Mesendoderm (in vitro differentiated cells): Measurements from ENCODE around the gene SLC7A7.
"Not testable (repeated sequence)": the region's sequence is repeated elsewhere in the genome, so short reads cannot be mapped to it uniquely, and the experiment has no call there.

Experiments
- DNase-seq: peaks from one replicate; pipeline ENCODE4 v3.0.0; 2013
- H2AK5ac ChIP-seq: 2 replicates; pipeline ENCODE4 v1.6.1; 2013; ENCODE audit warnings: low read length, inconsistent platforms
- H2BK120ac ChIP-seq: 2 replicates; pipeline ENCODE4 v1.6.1; 2013; ENCODE audit warnings: low read depth, mild to moderate bottlenecking, low read length, moderate library complexity, mixed read lengths
- H2BK15ac ChIP-seq: replicated peaks from 2 replicates; pipeline ENCODE4 v1.6.1; 2013; ENCODE audit warnings: low read depth, mild to moderate bottlenecking, moderate library complexity
- H2BK5ac ChIP-seq: 2 replicates; pipeline ENCODE4 v1.6.1; 2013; ENCODE audit warnings: low read length, inconsistent platforms
- H3K18ac ChIP-seq: 2 replicates; pipeline ENCODE4 v1.6.1; 2013; ENCODE audit warnings: mild to moderate bottlenecking, low read length, mixed read lengths
- H3K23ac ChIP-seq: one replicate; pipeline ENCODE4 v1.6.1; 2013; ENCODE audit warnings: low read length
- H3K27ac ChIP-seq: 2 replicates; pipeline ENCODE4 v1.5.1; 2013; ENCODE audit warnings: low read depth, mild to moderate bottlenecking, inconsistent platforms, low read length, moderate library complexity
- H3K27me3 ChIP-seq: 2 replicates; pipeline ENCODE4 v1.6.1; 2013; ENCODE audit warnings: low read length, control low read depth, mild to moderate bottlenecking, inconsistent platforms; ENCODE audit not compliant: insufficient read depth, poor library complexity
- H3K36me3 ChIP-seq: 2 replicates; pipeline ENCODE4 v1.6.1; 2013; ENCODE audit warnings: low read length, inconsistent platforms; ENCODE audit not compliant: control insufficient read depth, insufficient read depth
- H3K4ac ChIP-seq: one replicate; pipeline ENCODE4 v1.6.1; 2013; ENCODE audit warnings: low read depth, mild to moderate bottlenecking, low read length, moderate library complexity
- H3K4me1 ChIP-seq: 2 replicates; pipeline ENCODE4 v1.6.1; 2013; ENCODE audit warnings: low read depth, low read length, inconsistent platforms; ENCODE audit not compliant: control insufficient read depth
- H3K4me2 ChIP-seq: 2 replicates; pipeline ENCODE4 v1.6.1; 2013; ENCODE audit warnings: low read length
- H3K4me3 ChIP-seq: 2 replicates; pipeline ENCODE4 v1.5.1; 2013; ENCODE audit warnings: mild to moderate bottlenecking, low read length
- H3K56ac ChIP-seq: one replicate; pipeline ENCODE4 v1.6.1; 2013; ENCODE audit warnings: low read length
- H3K79me1 ChIP-seq: 2 replicates; pipeline ENCODE4 v1.6.1; 2013; ENCODE audit warnings: low read length, inconsistent platforms
- H3K79me2 ChIP-seq: 2 replicates; pipeline ENCODE4 v1.6.1; 2013; ENCODE audit warnings: mild to moderate bottlenecking, low read length; ENCODE audit not compliant: control insufficient read depth, insufficient read depth
- H3K9ac ChIP-seq: 2 replicates; pipeline ENCODE4 v1.6.1; 2013; ENCODE audit warnings: low read length, inconsistent platforms
- H4K5ac ChIP-seq: one replicate; pipeline ENCODE4 v1.6.1; 2013; ENCODE audit warnings: low read length
- H4K8ac ChIP-seq: one replicate; pipeline ENCODE4 v1.6.1; 2013; ENCODE audit warnings: low read depth, mild to moderate bottlenecking, control low read depth, low read length, moderate library complexity
- WGBS: extraction: QIAGEN DNeasy Blood & Tissue Kit; methylation state at CpG from one replicate; pipeline ENCODE4 v1.1.7; 2013; ENCODE audit warnings: low lambda C conversion rate, missing lambda C conversion rate; ENCODE audit not compliant: insufficient coverage; ENCODE audit errors: extremely low coverage; 5-methylcytosine and 5-hydroxymethylcytosine counted together

The SLC7A7 gene

GRCh38 chr14:22854963-22855724 is 39.9 kb upstream of the SLC7A7 start:
- Histone ChIP-seq H4K8ac (no peak overlapping the region), H3K27me3 (no peaks in the 10 kb centered on the region), H3K23ac (no peak overlapping the region), H4K5ac (no peak overlapping the region), H2BK15ac (no peak overlapping the region), H2BK120ac (no peak overlapping the region), H3K9ac (no peak overlapping the region), H3K79me2 (no peaks in the 10 kb centered on the region), H3K27ac (no peak overlapping the region), H3K4ac (no peak overlapping the region), H3K18ac (no peak overlapping the region), H3K36me3 (no peaks in the 10 kb centered on the region), H2AK5ac (no peak overlapping the region), H3K4me1 (no peaks in the 10 kb centered on the region), H3K4me3 (no peak overlapping the region), H3K79me1 (no peaks in the 10 kb centered on the region), H3K4me2 (no peak overlapping the region), H2BK5ac (no peak overlapping the region), H3K56ac (no peak overlapping the region)
- DNase-seq = no peak
- no CpG with 5 or more reads among the region's 8 CpGs for WGBS

GRCh38 chr14:22854296-22854695 is 39.1 kb upstream of the SLC7A7 start:
- DNase-seq, H4K8ac ChIP-seq, H3K4me2 ChIP-seq, H2AK5ac ChIP-seq, H4K5ac ChIP-seq, H3K27me3 ChIP-seq, H2BK120ac ChIP-seq, H3K4me1 ChIP-seq, H3K18ac ChIP-seq, H3K56ac ChIP-seq, H3K23ac ChIP-seq, H2BK15ac ChIP-seq, H3K4ac ChIP-seq, H2BK5ac ChIP-seq, H3K36me3 ChIP-seq, H3K27ac ChIP-seq, H3K79me1 ChIP-seq, H3K79me2 ChIP-seq, H3K4me3 ChIP-seq, H3K9ac ChIP-seq: not testable (repeated sequence)
- no CpG with 5 or more reads among the region's 11 CpGs for WGBS

GRCh38 chr14:22852940-22853767 is 37.9 kb upstream of the SLC7A7 start:
- Histone ChIP-seq H3K27ac (no peak overlapping the region), H4K5ac (no peak overlapping the region), H3K79me2 (no peaks in the 10 kb centered on the region), H3K4me2 (peak overlapping the region; percentile 19), H3K4me3 (no peak overlapping the region), H3K27me3 (no peaks in the 10 kb centered on the region), H3K4me1 (peaks cover 2% of the 10 kb centered on the region), H2AK5ac (no peak overlapping the region), H3K79me1 (no peaks in the 10 kb centered on the region), H2BK120ac (no peak overlapping the region), H2BK15ac (no peak overlapping the region), H3K23ac (no peak overlapping the region), H3K9ac (peak overlapping the region; percentile 62), H3K56ac (peak overlapping the region; percentile 77), H3K36me3 (no peaks in the 10 kb centered on the region), H2BK5ac (peak overlapping the region; percentile 8), H3K18ac (peak overlapping the region; percentile 35), H3K4ac (peak overlapping the region; percentile 89), H4K8ac (no peak overlapping the region)
- peak; percentile 89 for DNase-seq
- WGBS = no CpG with 5 or more reads among the region's 20 CpGs

GRCh38 chr14:22852599-22852939 is 37.3 kb upstream of the SLC7A7 start:
- Histone ChIP-seq H2BK15ac (no peak overlapping the region), H3K9ac (peak overlapping the region; percentile 11), H3K79me2 (no peaks in the 10 kb centered on the region), H3K4me1 (peaks cover 2% of the 10 kb centered on the region), H4K8ac (no peak overlapping the region), H3K4me2 (no peak overlapping the region), H3K79me1 (no peaks in the 10 kb centered on the region), H3K18ac (no peak overlapping the region), H3K56ac (peak overlapping the region; percentile 61), H2BK120ac (no peak overlapping the region), H3K23ac (no peak overlapping the region), H3K4me3 (no peak overlapping the region), H2AK5ac (no peak overlapping the region), H4K5ac (no peak overlapping the region), H3K4ac (no peak overlapping the region), H3K27ac (no peak overlapping the region), H2BK5ac (no peak overlapping the region), H3K27me3 (no peaks in the 10 kb centered on the region), H3K36me3 (no peaks in the 10 kb centered on the region)
- no peak for DNase-seq
- no CpG with 5 or more reads among the region's 2 CpGs for WGBS

- not testable (repeated sequence) for H4K8ac ChIP-seq, H3K79me1 ChIP-seq, H3K27ac ChIP-seq, H2BK120ac ChIP-seq, H2AK5ac ChIP-seq, H2BK5ac ChIP-seq, H3K36me3 ChIP-seq, H3K4me2 ChIP-seq, H3K4me3 ChIP-seq, H3K4me1 ChIP-seq, H3K18ac ChIP-seq, H3K4ac ChIP-seq, H3K9ac ChIP-seq, H4K5ac ChIP-seq, H3K79me2 ChIP-seq, H3K23ac ChIP-seq, DNase-seq, H2BK15ac ChIP-seq, H3K27me3 ChIP-seq, H3K56ac ChIP-seq
- no CpG with 5 or more reads among the region's 12 CpGs for WGBS
Measured at GRCh38 chr14:22852178-22852577, 36.9 kb upstream of the SLC7A7 start.
